Esophagus squamous epithelium (tissue), 5 donors: ENCODE results near the gene GPSM3. TPM values are rescaled to one million over a fixed set of nuclear protein-coding genes. Genes with fewer than 3 reads are reported as not detected.

Experiments used
- DNase-seq: peaks from one replicate; lab custom pipeline; 2025; lab: John Stamatoyannopoulos, UW
- H3K27ac ChIP-seq, 4 donors: fragments of 200-600 bp; sonication (generic); one replicate each; pipeline ENCODE4 v1.5.1; 2016 to 2019; ENCODE audit warnings: mild to moderate bottlenecking in 1 of 4
- H3K27me3 ChIP-seq, 4 donors: fragments of 200-600 bp; sonication (generic); 1 replicate in 3 of 4; 2 replicates in 1 of 4; pipeline versions ENCODE4 v1.5.1 to v1.6.0; 2017 to 2021; ENCODE audit warnings: antibody characterized with exemption in 1 of 4
- H3K36me3 ChIP-seq, 3 donors: fragments of 200-600 bp; sonication (generic); one replicate each; pipeline ENCODE4 v1.5.1; 2016 to 2019
- H3K4me1 ChIP-seq, 3 donors: fragments of 200-600 bp; sonication (generic); one replicate each; pipeline ENCODE4 v1.5.1; 2017 to 2019
- H3K4me3 ChIP-seq, 4 donors: fragments of 200-600 bp; sonication (generic); 1 replicate in 3 of 4; 2 replicates in 1 of 4; pipeline ENCODE4 v1.5.1; 2016 to 2019; ENCODE audit warnings: mild to moderate bottlenecking in 2 of 4, moderate library complexity in 1 of 4
- H3K9me3 ChIP-seq, 3 donors: fragments of 200-600 bp; sonication (generic); one replicate each; pipeline ENCODE4 v1.5.1; 2016 to 2019
- POLR2A ChIP-seq, 4 donors: fragments of 450-650 bp; IDR thresholded peaks; one replicate each; pipeline ENCODE4 v1.6.1; 2017; ENCODE audit warnings: antibody characterized with exemption in 4 of 4, mild to moderate bottlenecking in 4 of 4, moderate library complexity in 3 of 4
- WGBS, 2 donors: methylation state at CpG; one replicate each; pipeline ENCODE4 v1.1.5; 2018; 5-methylcytosine and 5-hydroxymethylcytosine counted together
- intact Hi-C: fragments of 100-400 bp; cut with DNase I; formaldehyde crosslinking; loops from one replicate; pipeline ENCODE4 v1.15.0; 2022
- total RNA-seq, 4 donors: library from RNA; depleted of rRNA; stranded (reverse); fragments of >200 nt; gene quantifications; one replicate each; pipeline ENCODE4 v1.1.0, GENCODE V29; 2016
- TF ChIP-seq, protein P1 (sequence below), 6 experiments: fragments of 450-650 bp in 4 of 6; fragments of 200-600 bp in 2 of 6; sonication (generic) in 2 of 6; IDR thresholded peaks; one replicate each; pipeline ENCODE4 v1.5.1; 2016 to 2019; ENCODE audit warnings: antibody characterized with exemption in 6 of 6, mild to moderate bottlenecking in 4 of 6, moderate library complexity in 4 of 6
- donor health status: DM: yes; HTN: yes; CAD: no.

GPSM3 gene
- total RNA-seq, 4 donors from 2014 or later, result 1.6 to 14.1 (median 6.5) TPM

DNA sequence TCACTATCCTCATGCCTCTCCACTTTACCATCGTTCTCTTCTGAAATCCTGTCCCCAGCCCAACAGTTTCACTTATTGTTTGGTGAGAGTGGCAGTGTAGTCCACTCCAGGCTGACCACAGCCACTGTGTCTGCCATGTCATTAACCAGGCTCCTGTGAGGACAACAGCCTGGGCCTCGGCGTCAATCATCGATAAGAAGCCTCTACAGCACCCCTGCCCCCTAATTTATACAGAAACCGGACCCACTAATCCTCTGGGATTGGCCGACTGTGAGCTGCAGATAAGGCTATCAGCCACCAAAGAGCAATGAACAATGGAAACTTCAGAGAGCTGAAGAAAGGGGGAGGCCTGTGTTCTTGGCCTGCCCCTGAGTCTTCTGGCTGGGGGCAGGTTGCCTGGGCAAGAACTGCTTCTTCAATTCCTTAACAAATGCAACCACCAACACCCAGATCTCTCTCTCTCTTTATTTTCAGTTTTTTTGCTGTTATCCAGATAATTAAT, 24.6 kb downstream of the GPSM3 start:
- peaks cover 6 to 88% (median 33%) of the 10 kb centered on the region in 3 donors for H3K36me3 ChIP-seq
- H3K27ac ChIP-seq, result no peak overlapping the region
- peaks cover 0 to 10% (median 1%) of the 10 kb centered on the region in 3 donors for H3K4me1 ChIP-seq
- DNase-seq, result no peak
- H3K27me3 ChIP-seq, result no peaks in the 10 kb centered on the region
- TF ChIP-seq POLR2A (IDR thresholded peaks at IDR 0.05), result no peak
- TF ChIP-seq, protein P1, sequence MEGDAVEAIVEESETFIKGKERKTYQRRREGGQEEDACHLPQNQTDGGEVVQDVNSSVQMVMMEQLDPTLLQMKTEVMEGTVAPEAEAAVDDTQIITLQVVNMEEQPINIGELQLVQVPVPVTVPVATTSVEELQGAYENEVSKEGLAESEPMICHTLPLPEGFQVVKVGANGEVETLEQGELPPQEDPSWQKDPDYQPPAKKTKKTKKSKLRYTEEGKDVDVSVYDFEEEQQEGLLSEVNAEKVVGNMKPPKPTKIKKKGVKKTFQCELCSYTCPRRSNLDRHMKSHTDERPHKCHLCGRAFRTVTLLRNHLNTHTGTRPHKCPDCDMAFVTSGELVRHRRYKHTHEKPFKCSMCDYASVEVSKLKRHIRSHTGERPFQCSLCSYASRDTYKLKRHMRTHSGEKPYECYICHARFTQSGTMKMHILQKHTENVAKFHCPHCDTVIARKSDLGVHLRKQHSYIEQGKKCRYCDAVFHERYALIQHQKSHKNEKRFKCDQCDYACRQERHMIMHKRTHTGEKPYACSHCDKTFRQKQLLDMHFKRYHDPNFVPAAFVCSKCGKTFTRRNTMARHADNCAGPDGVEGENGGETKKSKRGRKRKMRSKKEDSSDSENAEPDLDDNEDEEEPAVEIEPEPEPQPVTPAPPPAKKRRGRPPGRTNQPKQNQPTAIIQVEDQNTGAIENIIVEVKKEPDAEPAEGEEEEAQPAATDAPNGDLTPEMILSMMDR (IDR thresholded peaks at IDR 0.05), result no peak
- no peaks in the 10 kb centered on the region for H3K9me3 ChIP-seq
- 88% methylated on average over 4 of the region's 6 CpGs for WGBS, 2 donors
- H3K4me3 ChIP-seq, result no peak overlapping the region
- intact Hi-C loops, result no loop called here

DNA sequence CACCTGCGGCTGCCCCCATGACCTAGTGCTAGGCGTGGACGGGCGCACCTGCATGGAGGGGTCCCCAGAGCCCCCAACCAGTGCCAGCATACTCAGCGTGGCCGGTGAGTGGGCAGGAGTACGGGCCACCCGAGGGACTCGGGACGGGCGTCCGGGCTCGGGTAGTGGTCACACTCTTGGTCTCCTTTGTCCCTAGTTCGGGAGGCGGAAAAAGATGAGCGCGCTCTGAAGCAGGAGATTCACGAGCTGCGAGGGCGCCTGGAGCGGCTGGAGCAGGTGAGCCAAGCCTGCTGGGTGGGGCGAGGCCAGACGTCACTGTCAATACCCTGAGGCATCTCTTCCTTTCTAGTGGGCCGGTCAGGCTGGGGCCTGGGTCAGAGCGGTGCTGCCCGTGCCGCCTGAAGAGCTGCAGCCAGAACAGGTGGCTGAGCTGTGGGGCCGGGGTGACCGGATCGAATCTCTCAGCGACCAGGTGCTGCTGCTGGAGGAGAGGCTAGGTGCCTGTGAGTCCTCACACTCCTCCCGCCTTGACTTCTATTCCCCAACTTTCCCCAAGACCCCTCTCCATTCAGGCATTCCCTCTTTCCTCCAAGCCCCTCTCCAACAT, 25.2 kb downstream of the GPSM3 start:
- WGBS, 2 donors, result 71 to 84% methylated on average over 4 to 11 of the region's 32 CpGs
- Histone ChIP-seq H3K27ac (peak overlapping the region in 2 of 4 donors; percentile 14 to 18), H3K9me3 (no peaks in the 10 kb centered on the region), H3K4me1 (peaks cover 0 to 6% (median 0%) of the 10 kb centered on the region in 3 donors), H3K4me3 (no peak overlapping the region), H3K27me3 (no peaks in the 10 kb centered on the region), H3K36me3 (peaks cover 12 to 94% (median 39%) of the 10 kb centered on the region in 3 donors)
- no peak for TF ChIP-seq POLR2A (IDR thresholded peaks at IDR 0.05)
- TF ChIP-seq, protein P1 (IDR thresholded peaks at IDR 0.05), result no peak
- intact Hi-C loops, result no loop called here
- no peak for DNase-seq

DNA sequence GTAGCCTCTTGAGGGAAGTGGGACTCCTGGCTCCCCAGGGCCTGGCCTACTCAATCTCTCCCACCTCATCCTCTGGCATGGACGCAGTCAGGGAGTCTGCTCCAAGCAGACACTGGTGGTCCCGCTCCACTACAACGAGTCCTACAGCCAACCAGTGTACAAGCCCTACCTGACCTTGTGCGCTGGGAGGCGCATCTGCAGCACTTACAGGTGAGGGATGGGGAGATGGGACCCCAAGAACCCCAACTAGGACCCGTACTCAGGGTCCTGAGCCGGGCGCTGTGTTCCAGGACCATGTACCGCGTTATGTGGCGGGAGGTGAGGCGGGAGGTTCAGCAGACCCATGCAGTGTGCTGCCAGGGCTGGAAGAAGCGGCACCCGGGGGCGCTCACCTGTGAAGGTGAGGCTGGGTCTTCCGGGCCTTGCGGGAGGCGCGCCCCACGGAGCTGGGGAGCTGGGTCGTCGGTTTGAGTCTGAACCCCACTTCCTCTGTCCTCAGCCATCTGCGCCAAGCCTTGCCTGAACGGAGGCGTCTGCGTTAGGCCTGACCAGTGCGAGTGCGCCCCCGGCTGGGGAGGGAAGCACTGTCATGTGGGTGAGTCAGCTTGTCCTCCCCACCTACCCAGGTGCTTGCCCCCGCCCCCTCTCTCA, 25.9 kb downstream of the GPSM3 start:
- WGBS, 2 donors, result 83 to 84% methylated on average over 8 to 19 of the region's 30 CpGs
- intact Hi-C loops, result no loop called here
- H3K27me3 ChIP-seq, result no peaks in the 10 kb centered on the region
- H3K27ac ChIP-seq, result peak overlapping the region in 3 of 4 donors; percentile 2 to 28 (median 18)
- no peak for TF ChIP-seq POLR2A (IDR thresholded peaks at IDR 0.05)
- TF ChIP-seq, protein P1 (IDR thresholded peaks at IDR 0.05), result no peak
- H3K36me3 ChIP-seq, result peaks cover 12 to 100% (median 39%) of the 10 kb centered on the region in 3 donors
- no peak overlapping the region for H3K4me3 ChIP-seq
- no peaks in the 10 kb centered on the region for H3K9me3 ChIP-seq
- peaks cover 0 to 6% (median 0%) of the 10 kb centered on the region in 3 donors for H3K4me1 ChIP-seq
- no peak for DNase-seq

DNA sequence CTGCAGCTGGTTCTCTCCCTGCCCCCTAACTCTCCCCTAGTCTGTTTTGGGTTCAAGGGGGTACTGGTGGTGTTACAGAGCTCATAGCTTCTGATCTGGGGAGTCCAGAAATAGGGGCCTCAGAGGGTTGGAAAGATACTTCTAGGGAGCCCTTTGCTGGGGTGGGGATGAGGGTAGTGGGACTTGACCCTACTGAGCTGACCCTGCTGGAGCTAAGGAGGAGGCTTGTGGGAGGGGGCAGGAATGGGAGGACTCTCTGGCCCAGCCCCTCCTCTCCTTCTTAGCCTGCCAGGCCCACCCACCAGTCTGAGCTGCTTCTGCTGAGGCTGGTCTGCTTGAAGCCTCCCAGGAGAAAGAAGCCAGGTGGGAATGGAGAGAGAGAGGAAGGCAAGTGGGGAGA, 28.1 kb downstream of the GPSM3 start, which contains the start of gene EGFL8:
EGFL8 (plus strand) TSS at position 301 of the 400 bp plus-strand sequence. CDS start 1,571 bp downstream, outside the sequence.
- Histone ChIP-seq H3K36me3 (peaks cover 11 to 99% (median 26%) of the 10 kb centered on the region in 3 donors), H3K27ac (peak within 1 kb of the TSS; percentile 1 to 53 (median 48)), H3K27me3 (no peaks in the 10 kb centered on the region), H3K4me3 (no peak within 1 kb of the TSS), H3K4me1 (peaks cover 0 to 6% (median 0%) of the 10 kb centered on the region in 3 donors), H3K9me3 (no peaks in the 10 kb centered on the region)
- intact Hi-C loops, result no loop called here
- DNase-seq, result no peak
- TF ChIP-seq, protein P1 (IDR thresholded peaks at IDR 0.05), result no peak
- no peak for TF ChIP-seq POLR2A (IDR thresholded peaks at IDR 0.05)
